ENCODE data around the gene HMGN4. TPM values are rescaled to one million over a fixed set of nuclear protein-coding genes. Genes with fewer than 3 reads are reported as not detected.

The HMGN4 gene
- total RNA-seq, 4 donors from 2014 or later: 35.4 to 66.4 (median 57.7) TPM

- TF ChIP-seq, protein P1, sequence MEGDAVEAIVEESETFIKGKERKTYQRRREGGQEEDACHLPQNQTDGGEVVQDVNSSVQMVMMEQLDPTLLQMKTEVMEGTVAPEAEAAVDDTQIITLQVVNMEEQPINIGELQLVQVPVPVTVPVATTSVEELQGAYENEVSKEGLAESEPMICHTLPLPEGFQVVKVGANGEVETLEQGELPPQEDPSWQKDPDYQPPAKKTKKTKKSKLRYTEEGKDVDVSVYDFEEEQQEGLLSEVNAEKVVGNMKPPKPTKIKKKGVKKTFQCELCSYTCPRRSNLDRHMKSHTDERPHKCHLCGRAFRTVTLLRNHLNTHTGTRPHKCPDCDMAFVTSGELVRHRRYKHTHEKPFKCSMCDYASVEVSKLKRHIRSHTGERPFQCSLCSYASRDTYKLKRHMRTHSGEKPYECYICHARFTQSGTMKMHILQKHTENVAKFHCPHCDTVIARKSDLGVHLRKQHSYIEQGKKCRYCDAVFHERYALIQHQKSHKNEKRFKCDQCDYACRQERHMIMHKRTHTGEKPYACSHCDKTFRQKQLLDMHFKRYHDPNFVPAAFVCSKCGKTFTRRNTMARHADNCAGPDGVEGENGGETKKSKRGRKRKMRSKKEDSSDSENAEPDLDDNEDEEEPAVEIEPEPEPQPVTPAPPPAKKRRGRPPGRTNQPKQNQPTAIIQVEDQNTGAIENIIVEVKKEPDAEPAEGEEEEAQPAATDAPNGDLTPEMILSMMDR (IDR thresholded peaks at IDR 0.05; ENCODE audit: low read depth): no peak
These were observed 12.3 kb downstream of the HMGN4 start for GRCh38 chr6:26550250-26550993.

- TF ChIP-seq, protein P1 (IDR thresholded peaks at IDR 0.05; ENCODE audit: low read depth): no peak
These were observed 14.0 kb downstream of the HMGN4 start for GRCh38 chr6:26552205-26552604.

GRCh38 chr6:26552640-26553188, 14.5 kb downstream of the HMGN4 start:
- TF ChIP-seq, protein P1 (IDR thresholded peaks at IDR 0.05; ENCODE audit: low read depth): no peak

DNA sequence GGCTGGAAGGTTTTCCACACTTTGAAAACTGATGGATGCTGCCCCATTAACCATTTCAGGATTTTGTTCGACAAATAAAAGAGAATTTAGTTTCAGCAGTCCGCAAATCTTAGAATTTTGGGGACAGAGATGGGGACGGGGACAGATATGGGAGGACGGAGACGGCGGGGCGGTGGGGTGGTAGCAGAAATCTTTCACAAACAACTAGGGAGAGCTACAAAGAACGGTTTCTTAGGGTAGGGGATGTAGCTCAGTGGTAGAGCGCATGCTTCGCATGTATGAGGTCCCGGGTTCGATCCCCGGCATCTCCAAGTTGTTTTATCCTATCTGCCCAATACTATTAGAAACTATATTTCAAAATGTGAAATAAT, 15.1 kb downstream of the HMGN4 start:
- TF ChIP-seq, protein P1 (IDR thresholded peaks at IDR 0.05; ENCODE audit: low read depth): no peak

DNA sequence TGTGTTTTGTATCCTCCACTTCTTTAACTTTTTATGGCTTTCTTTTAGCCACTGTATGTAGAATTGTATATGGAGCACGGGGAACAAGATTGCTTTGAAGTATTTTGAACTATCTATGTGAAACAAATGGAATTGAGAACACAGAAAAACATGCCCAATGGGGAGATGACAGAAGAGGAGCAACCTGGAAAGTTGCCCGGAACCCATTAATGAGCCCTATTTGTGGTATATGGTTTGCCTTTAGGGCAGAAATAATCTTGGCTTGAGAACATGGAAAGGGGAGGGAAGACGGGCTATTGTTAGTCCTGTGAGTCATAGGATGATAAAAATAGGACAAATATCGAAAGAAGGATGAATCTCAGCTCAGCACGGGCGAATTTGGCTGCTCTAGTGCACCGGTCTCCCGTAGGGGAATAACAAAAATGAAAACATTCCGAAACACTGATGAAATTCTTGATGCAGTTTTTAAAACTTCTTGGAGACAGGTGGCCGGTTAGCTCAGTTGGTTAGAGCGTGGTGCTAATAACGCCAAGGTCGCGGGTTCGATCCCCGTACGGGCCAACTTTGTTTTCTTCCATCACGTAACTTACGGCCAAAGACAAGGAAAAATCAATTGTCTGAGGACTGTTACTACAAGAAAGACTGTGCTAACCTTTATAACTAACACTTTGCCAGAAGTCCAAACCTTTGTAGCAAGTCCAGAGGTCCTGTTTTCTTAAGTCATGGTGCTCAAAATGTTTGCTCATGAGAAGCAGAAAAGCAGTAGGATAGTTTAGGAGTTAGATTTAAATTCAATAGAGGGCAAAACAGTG, 15.7 kb downstream of the HMGN4 start:
- TF ChIP-seq, protein P1 (IDR thresholded peaks at IDR 0.05; ENCODE audit: low read depth): no peak

GRCh38 chr6:26554447-26554696, 16.2 kb downstream of the HMGN4 start:
- TF ChIP-seq, protein P1 (IDR thresholded peaks at IDR 0.05; ENCODE audit: low read depth): no peak

Measured in subcutaneous adipose tissue (tissue), 4 donors.